GM12878 (cell line): ENCODE data around the gene KAZN. TPM values are rescaled to one million over a fixed set of nuclear protein-coding genes. Genes with fewer than 3 reads are reported as not detected.

Experiments used
- ATAC-seq: fragments of 200-7000 bp; cut with Tn5 transposase; 3 replicates; pipeline ENCODE4 v1.9.1; 2020; ENCODE audit warnings: mild to moderate bottlenecking, moderate library complexity
- BruUV-seq: library from RNA; stranded (reverse); fragments of 400-500 nt; replicated peaks from 2 replicates; lab custom pipeline; 2021; lab: Mats Ljungman, UMichigan
- CTCF ChIA-PET: fragments of 300-600 bp; sonication (Branson Sonifier 250); formaldehyde crosslinking; extraction: SDS; loops from one replicate; lab custom pipeline; 2021; ENCODE audit warnings: inconsistent platforms; lab: Yijun Ruan, JAX
- POLR2A ChIA-PET: fragments of 350-600 bp; formaldehyde crosslinking; extraction: SDS; loops from one replicate; lab custom pipeline; 2021; ENCODE audit warnings: inconsistent platforms; lab: Charles Lee
- RAD21 ChIA-PET: fragments of 300-600 bp; sonication (Branson Sonifier 250); formaldehyde crosslinking; loops from one replicate; lab custom pipeline; 2023; ENCODE audit warnings: antibody characterized with exemption; ENCODE audit not compliant: unreplicated experiment; lab: Charles Lee
- SMC1A ChIA-PET: fragments of 300-600 bp; sonication (Branson Sonifier 250); formaldehyde crosslinking; loops from one replicate; lab custom pipeline; 2023; ENCODE audit not compliant: unreplicated experiment, uncharacterized antibody; lab: Charles Lee
- DNase-seq: peaks from one replicate; pipeline ENCODE4 v3.0.0-alpha.2; 2011; ENCODE audit warnings: low read depth, low spot score
- FAIRE-seq: peaks from 3 replicates; lab custom pipeline; 2011; peaks lifted over from hg19 to GRCh38; lab: Jason Lieb, UNC
- H2AFZ ChIP-seq: 2 replicates; pipeline ENCODE4 v1.6.0; 2011; ENCODE audit warnings: low read depth, low read length, control low read depth; ENCODE audit not compliant: control insufficient read depth
- H3K27ac ChIP-seq: 2 replicates; pipeline ENCODE4 v1.5.1; 2011; ENCODE audit warnings: control low read depth; ENCODE audit not compliant: control insufficient read depth, insufficient read depth
- H3K27me3 ChIP-seq, 2 experiments: replicated peaks in 1 of 2; 2 replicates each; pipeline versions ENCODE4 v1.6.0 to v1.6.1; 2011; ENCODE audit warnings: low read length in 1 of 2; ENCODE audit not compliant: control insufficient read depth in 2 of 2, insufficient read depth in 2 of 2
- H3K36me3 ChIP-seq, 2 experiments: 2 replicates each; pipeline ENCODE4 v1.5.1; 2011; ENCODE audit warnings: low read length in 1 of 2; ENCODE audit not compliant: control insufficient read depth in 2 of 2, insufficient read depth in 2 of 2
- H3K4me1 ChIP-seq: 2 replicates; pipeline ENCODE4 v1.6.1; 2011; ENCODE audit warnings: mild to moderate bottlenecking, low read length, moderate library complexity, mixed read lengths; ENCODE audit not compliant: control insufficient read depth, insufficient read depth
- H3K4me2 ChIP-seq: 2 replicates; pipeline ENCODE4 v1.6.0; 2011; ENCODE audit warnings: control low read depth; ENCODE audit not compliant: control insufficient read depth, insufficient read depth
- H3K4me3 ChIP-seq: fragments of 200-600 bp; sonication (generic); 2 replicates; pipeline ENCODE4 v1.5.1; 2016
- H3K79me2 ChIP-seq: 2 replicates; pipeline ENCODE4 v1.6.0; 2011; ENCODE audit warnings: low read length; ENCODE audit not compliant: control insufficient read depth, insufficient read depth
- H3K9ac ChIP-seq: 2 replicates; pipeline ENCODE4 v1.8.0; 2011; ENCODE audit warnings: low read length, control low read depth, mixed read lengths; ENCODE audit not compliant: control insufficient read depth, insufficient read depth
- H3K9me3 ChIP-seq: replicated peaks from 3 replicates; pipeline ENCODE4 v1.5.1; 2011; ENCODE audit warnings: mild to moderate bottlenecking, low read length; ENCODE audit not compliant: control insufficient read depth, insufficient read depth
- H4K20me1 ChIP-seq: 2 replicates; pipeline ENCODE4 v1.6.0; 2011; ENCODE audit not compliant: control insufficient read depth, insufficient read depth
- CBX3 ChIP-seq: fragments of 200-600 bp; sonication (generic); IDR thresholded peaks from 2 replicates; pipeline ENCODE4 v1.6.1; 2016; ENCODE audit warnings: low read depth, borderline replicate concordance
- CEBPZ ChIP-seq: fragments of 150-350 bp; IDR thresholded peaks from 2 replicates; pipeline ENCODE4 v1.6.1; 2016; ENCODE audit warnings: low read depth, low read length
- CHD2 ChIP-seq: IDR thresholded peaks from 2 replicates; pipeline ENCODE4 v1.6.1; 2011; ENCODE audit warnings: low read depth, low read length, improper control_type of control experiment, borderline replicate concordance
- DPF2 ChIP-seq: fragments of 450-650 bp; IDR thresholded peaks from 2 replicates; pipeline ENCODE4 v1.6.1; 2017; ENCODE audit warnings: mild to moderate bottlenecking
- E4F1 ChIP-seq: fragments of 450-650 bp; IDR thresholded peaks from 2 replicates; pipeline ENCODE4 v1.6.1; 2018; ENCODE audit warnings: borderline replicate concordance, mild to moderate bottlenecking; ENCODE audit not compliant: partially characterized antibody
- MYB ChIP-seq: fragments of 150-350 bp; IDR thresholded peaks from 2 replicates; pipeline ENCODE4 v1.6.1; 2014; ENCODE audit warnings: mild to moderate bottlenecking, low read depth, low read length, borderline replicate concordance
- PML ChIP-seq: IDR thresholded peaks from 2 replicates; pipeline ENCODE4 v1.6.1; 2012; ENCODE audit warnings: low read length, inconsistent platforms
- TARDBP ChIP-seq: IDR thresholded peaks from 2 replicates; pipeline ENCODE4 v1.6.1; 2016; ENCODE audit warnings: borderline replicate concordance
- USF1 ChIP-seq: IDR thresholded peaks from 2 replicates; pipeline ENCODE4 v1.6.1; 2011; ENCODE audit warnings: borderline replicate concordance, low read depth, mild to moderate bottlenecking, moderate library complexity, mixed read lengths, low read length; ENCODE audit not compliant: insufficient read depth; ENCODE audit errors: extremely low read length
- WRNIP1 ChIP-seq: IDR thresholded peaks from 2 replicates; pipeline ENCODE4 v1.6.1; 2011; ENCODE audit warnings: low read depth, low read length, improper control_type of control experiment, borderline replicate concordance
- ZNF687 ChIP-seq: fragments of 450-650 bp; IDR thresholded peaks from 2 replicates; pipeline ENCODE4 v1.6.1; 2017; ENCODE audit warnings: mild to moderate bottlenecking, moderate library complexity
- WGBS: methylation state at CpG from one replicate; pipeline ENCODE4 v1.1.6; 2016; ENCODE audit warnings: low lambda C conversion rate; ENCODE audit not compliant: insufficient replicate concordance, insufficient coverage; ENCODE audit errors: missing lambda C conversion rate; 5-methylcytosine and 5-hydroxymethylcytosine counted together
- in situ Hi-C: fragments of 300-500 bp; cut with MboI; formaldehyde crosslinking; loops from 9 replicates; pipeline ENCODE4 v1.14.3; 2018; ENCODE audit warnings: mixed read lengths
- intact Hi-C: fragments of 100-400 bp; cut with micrococcal nuclease; formaldehyde crosslinking; loops from one replicate; pipeline ENCODE4 v1.14.2; 2022; ENCODE audit not compliant: unreplicated experiment
- polyA plus RNA-seq, 11 experiments: library from polyadenylated mRNA; depleted of rRNA in 4 of 11; unstranded in 6 of 11; stranded (reverse) in 5 of 11; fragments of >200 nt; fragmentation: Nextera tagmentation in 4 of 11; fragmentation: Illumina TruSeq in 1 of 11; extraction: Ambion mirVana in 4 of 11; extraction: Trizol in 1 of 11; gene quantifications; 1 replicate in 1 of 11; 2 replicates in 10 of 11; pipeline versions ENCODE4 v1.2.1 to v1.2.3, GENCODE V29; 2011 to 2016; ENCODE audit warnings: inconsistent platforms in 2 of 11, missing spikeins in 2 of 11, low read depth in 1 of 11
- total RNA-seq, 4 experiments: library from RNA; depleted of rRNA in 3 of 4; stranded (reverse); fragments of >200 nt in 3 of 4; fragmentation: Illumina TruSeq in 1 of 4; extraction: Trizol in 1 of 4; gene quantifications; 2 replicates each; pipeline versions ENCODE4 v1.2.1 to v1.2.3, GENCODE V29; 2013 to 2021

The KAZN gene
- total and polyA plus RNA-seq, 10 of the 15 experiments (the other 5 are each of a cell fraction or from before 2014, with no cell fraction given): 0.72 to 4.0 (median 1.2) TPM

- TF ChIP-seq E4F1: no peak
Observed at GRCh38 chr1:14964711-14965055, 366.2 kb downstream of the KAZN start (continued).

- Histone ChIP-seq H2AFZ (no peak overlapping the region), H3K36me3 (no peaks in the 10 kb centered on the region), H3K9ac (no peak overlapping the region), H3K27me3 (no peaks in the 10 kb centered on the region), H3K9me3 (no peaks in the 10 kb centered on the region; the same call in 2 of the 3 replicates), H4K20me1 (no peaks in the 10 kb centered on the region), H3K79me2 (no peaks in the 10 kb centered on the region), H3K4me1 (no peaks in the 10 kb centered on the region), H3K4me3 (no peak overlapping the region), H3K27ac (no peak overlapping the region), H3K4me2 (no peak overlapping the region)
- TF ChIP-seq TARDBP (no peak), CEBPZ (no peak), PML (no peak), MYB (no peak), DPF2 (no peak), CHD2 (no peak), USF1 (no peak), ZNF687 (no peak), CBX3 (no peak), WRNIP1 (no peak)
- no peak for ATAC-seq
- in situ Hi-C loops: no loop called here
- ChIA-PET CTCF (no interaction called here), POLR2A (no interaction called here), RAD21 (no interaction called here), SMC1A (no interaction called here)
- intact Hi-C loops: no loop called here
- 21% methylated on average over 15 of the region's 15 CpGs for WGBS
- BruUV-seq: no TSS peak
- no peak for FAIRE-seq
- no peak for DNase-seq
Observed at GRCh38 chr1:14968251-14968851, 369.9 kb downstream of the KAZN start.
